Ascending aorta (tissue), 2 donors: ENCODE results near the gene COPS4. TPM values are rescaled to one million over a fixed set of nuclear protein-coding genes. Genes with fewer than 3 reads are reported as not detected.
"Not testable (repeated sequence)": the region's sequence is repeated elsewhere in the genome, so short reads cannot be mapped to it uniquely, and the experiment has no call there.

Experiments used
- DNase-seq, 2 donors: peaks; one replicate each; pipeline ENCODE4 v3.0.0-alpha.2; 2019; ENCODE audit warnings: low spot score in 2 of 2
- H3K27ac ChIP-seq, 2 donors: fragments of 200-600 bp; sonication (generic); one replicate each; pipeline ENCODE4 v1.5.1; 2016 to 2017; ENCODE audit warnings: mild to moderate bottlenecking in 1 of 2
- H3K27me3 ChIP-seq: fragments of 200-600 bp; sonication (generic); one replicate; pipeline ENCODE4 v1.5.1; 2017
- H3K36me3 ChIP-seq, 2 donors: fragments of 200-600 bp; sonication (generic); one replicate each; pipeline ENCODE4 v1.5.1; 2016
- H3K4me1 ChIP-seq, 2 donors: fragments of 200-600 bp; sonication (generic); one replicate each; pipeline ENCODE4 v1.5.1; 2016 to 2017; ENCODE audit warnings: mild to moderate bottlenecking in 1 of 2
- H3K4me3 ChIP-seq, 2 donors: fragments of 200-600 bp; sonication (generic); one replicate each; pipeline ENCODE4 v1.5.1; 2016 to 2017; ENCODE audit warnings: mild to moderate bottlenecking in 1 of 2
- H3K9me3 ChIP-seq, 2 donors: fragments of 200-600 bp; sonication (generic); one replicate each; pipeline ENCODE4 v1.5.1; 2016
- CTCF ChIP-seq, 3 experiments: fragments of 200-600 bp in 2 of 3; fragments of 450-650 bp in 1 of 3; sonication (generic) in 2 of 3; IDR thresholded peaks; one replicate each; pipeline ENCODE4 v1.5.1; 2016 to 2019; ENCODE audit warnings: antibody characterized with exemption in 3 of 3, mild to moderate bottlenecking in 1 of 3, moderate library complexity in 1 of 3
- intact Hi-C: fragments of 100-400 bp; cut with DNase I; formaldehyde crosslinking; loops from one replicate; pipeline ENCODE4 v1.15.1; 2023
- total RNA-seq: library from RNA; depleted of rRNA; stranded (reverse); fragments of >200 nt; gene quantifications from one replicate; pipeline ENCODE4 v1.1.0, GENCODE V29; 2016

Gene COPS4
- total RNA-seq, 1 donor from 2014 or later, result 83.5 TPM

- TF ChIP-seq CTCF (IDR thresholded peaks at IDR 0.05), result no peak
- H3K36me3 ChIP-seq, result no peaks in the 10 kb centered on the region
- intact Hi-C loops, result loop anchor here (10.0 kb wide), 1 partner anchor 455 kb away; the partner anchor contains the start of gene ABRAXAS1
- no peak for DNase-seq
- H3K4me1 ChIP-seq, result no peaks in the 10 kb centered on the region
- H3K4me3 ChIP-seq, result no peak overlapping the region
- H3K27ac ChIP-seq, result no peak overlapping the region
- peaks cover 0 to 1% of the 10 kb centered on the region in 2 donors for H3K9me3 ChIP-seq
- H3K27me3 ChIP-seq, result no peaks in the 10 kb centered on the region
Measured at GRCh38 chr4:83029688-83030087, 5.3 kb upstream of the COPS4 start.

GRCh38 chr4:83036991-83037665, 2.1 kb downstream of the COPS4 start:
- DNase-seq, result no peak
- peaks cover 0 to 16% of the 10 kb centered on the region in 2 donors for H3K4me1 ChIP-seq
- intact Hi-C loops, result loop anchor here (10.0 kb wide), 1 partner anchor 448 kb away; the partner anchor contains the start of gene ABRAXAS1
- no peak overlapping the region for H3K27ac ChIP-seq
- no peaks in the 10 kb centered on the region for H3K27me3 ChIP-seq
- peaks cover 0 to 5% of the 10 kb centered on the region in 2 donors for H3K36me3 ChIP-seq
- no peaks in the 10 kb centered on the region for H3K9me3 ChIP-seq
- H3K4me3 ChIP-seq, result no peak overlapping the region
- no peak for TF ChIP-seq CTCF (IDR thresholded peaks at IDR 0.05)

GRCh38 chr4:83040269-83040668, 5.3 kb downstream of the COPS4 start:
- H3K27ac ChIP-seq, result no peak overlapping the region
- no peak overlapping the region for H3K4me3 ChIP-seq
- TF ChIP-seq CTCF (IDR thresholded peaks at IDR 0.05), result no peak
- H3K27me3 ChIP-seq, result no peaks in the 10 kb centered on the region
- no peaks in the 10 kb centered on the region for H3K9me3 ChIP-seq
- no peak for DNase-seq
- intact Hi-C loops, result no loop called here
- peaks cover 0 to 16% of the 10 kb centered on the region in 2 donors for H3K4me1 ChIP-seq
- peaks cover 0 to 5% of the 10 kb centered on the region in 2 donors for H3K36me3 ChIP-seq

GRCh38 chr4:83043157-83043556, 8.2 kb downstream of the COPS4 start:
- H3K36me3 ChIP-seq, H3K4me1 ChIP-seq, H3K9me3 ChIP-seq, intact Hi-C loops, DNase-seq, H3K4me3 ChIP-seq, H3K27me3 ChIP-seq: not testable (repeated sequence)
- peak overlapping the region in 1 of 2 donors; percentile 24 for H3K27ac ChIP-seq

- peak overlapping the region; percentile 9 to 74 for H3K27ac ChIP-seq
Measured at GRCh38 chr4:83043801-83044407, 8.9 kb downstream of the COPS4 start.

More at GRCh38 chr4:83043801-83044407, 8.9 kb downstream of the COPS4 start:
- intact Hi-C loops, result no loop called here
- Histone ChIP-seq H3K27me3 (no peaks in the 10 kb centered on the region), H3K9me3 (no peaks in the 10 kb centered on the region), H3K4me3 (no peak overlapping the region), H3K4me1 (no peaks in the 10 kb centered on the region), H3K36me3 (peaks cover 0 to 5% of the 10 kb centered on the region in 2 donors)
- no peak for TF ChIP-seq CTCF (IDR thresholded peaks at IDR 0.05)
- no peak for DNase-seq
